HG02840 (cell line): ENCODE measurements around the gene TNS3.
"Not testable (repeated sequence)": the region's sequence is repeated elsewhere in the genome, so short reads cannot be mapped to it uniquely, and the experiment has no call there.

Experiments
- ATAC-seq: cut with Tn5 transposase; IDR thresholded peaks from one replicate; pipeline ENCODE4 v1.9.1; 2021; ENCODE audit warnings: mild to moderate bottlenecking, moderate library complexity, moderate number of reproducible peaks; ENCODE audit not compliant: unreplicated experiment, low FRiP score

The TNS3 gene

DNA sequence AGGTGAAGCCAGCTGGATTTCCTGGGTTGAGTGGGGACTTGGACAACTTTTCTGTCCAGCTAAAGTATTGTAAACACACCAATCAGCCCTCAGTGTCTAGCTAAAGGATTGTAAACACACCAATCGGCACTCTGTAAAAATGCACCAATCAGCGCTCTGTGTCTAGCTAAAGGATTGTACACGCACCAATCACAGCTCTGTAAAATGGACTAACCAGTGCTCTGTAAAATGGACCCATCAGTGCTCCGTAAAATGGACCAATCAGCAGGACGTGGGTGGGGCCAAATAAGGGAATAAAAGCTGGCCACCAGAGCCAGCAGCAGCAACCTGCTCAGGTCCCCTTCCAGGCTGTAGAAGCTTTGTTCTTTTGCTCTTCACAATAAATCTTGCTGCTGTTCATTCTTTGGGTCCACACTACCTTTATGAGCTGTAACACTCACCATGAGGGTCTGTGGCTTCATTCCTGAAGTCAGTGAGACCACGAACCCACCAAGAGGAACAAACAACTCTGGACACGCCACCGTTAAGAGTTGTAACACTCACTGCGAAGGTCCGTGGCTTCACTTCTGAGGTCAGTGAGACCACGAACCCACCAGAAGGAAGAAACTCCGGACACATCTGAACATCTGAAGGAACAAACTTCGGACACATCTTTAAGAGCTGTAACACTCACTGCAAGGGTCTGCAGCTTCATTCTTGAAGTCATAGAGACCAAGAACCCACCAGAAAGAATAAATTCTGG, 21.8 kb upstream of the TNS3 start:
- ATAC-seq = not testable (repeated sequence)

GRCh38 chr7:47602272-47603004, 20.5 kb upstream of the TNS3 start:
- ATAC-seq = no peak

GRCh38 chr7:47601881-47602249, 20.0 kb upstream of the TNS3 start:
- no peak for ATAC-seq

DNA sequence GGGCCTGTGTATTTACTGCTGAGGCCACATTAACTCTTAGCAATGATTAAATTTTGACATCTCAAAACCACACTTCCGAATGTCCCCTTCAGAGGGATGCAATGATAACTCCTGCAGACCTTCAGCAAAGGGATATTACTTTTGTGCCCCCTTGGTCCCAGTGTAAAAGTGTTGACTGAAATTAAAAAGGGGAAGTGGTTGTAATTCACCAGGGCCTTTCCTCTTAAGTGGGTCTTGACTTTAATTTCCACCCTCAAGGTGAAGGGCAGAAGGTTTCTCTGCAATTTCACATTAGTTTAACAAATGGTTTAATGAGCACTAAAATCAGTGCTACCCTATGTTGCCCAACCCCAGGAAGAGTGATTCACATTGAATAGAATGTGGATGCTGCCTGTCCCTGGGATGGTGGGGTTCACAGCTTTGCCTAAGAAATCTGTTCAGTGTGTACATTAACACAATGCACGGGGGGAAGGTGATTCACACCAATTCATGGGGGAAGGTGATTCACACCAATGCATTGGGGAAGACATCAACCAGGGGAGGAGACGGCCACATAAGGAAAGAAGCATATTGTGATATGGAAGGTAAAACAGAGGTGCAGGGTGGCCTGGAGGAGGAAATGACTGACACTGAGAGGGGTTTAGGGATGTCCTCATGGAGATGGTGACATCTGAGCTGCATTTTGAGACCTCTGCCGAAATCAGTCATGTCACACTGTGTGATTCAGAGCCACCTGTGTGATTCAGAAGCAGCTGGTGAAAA, 19.4 kb upstream of the TNS3 start:
- no peak for ATAC-seq

GRCh38 chr7:47600199-47601118, 18.5 kb upstream of the TNS3 start:
- ATAC-seq = no peak

GRCh38 chr7:47597379-47597778, 15.5 kb upstream of the TNS3 start:
- no peak for ATAC-seq

DNA sequence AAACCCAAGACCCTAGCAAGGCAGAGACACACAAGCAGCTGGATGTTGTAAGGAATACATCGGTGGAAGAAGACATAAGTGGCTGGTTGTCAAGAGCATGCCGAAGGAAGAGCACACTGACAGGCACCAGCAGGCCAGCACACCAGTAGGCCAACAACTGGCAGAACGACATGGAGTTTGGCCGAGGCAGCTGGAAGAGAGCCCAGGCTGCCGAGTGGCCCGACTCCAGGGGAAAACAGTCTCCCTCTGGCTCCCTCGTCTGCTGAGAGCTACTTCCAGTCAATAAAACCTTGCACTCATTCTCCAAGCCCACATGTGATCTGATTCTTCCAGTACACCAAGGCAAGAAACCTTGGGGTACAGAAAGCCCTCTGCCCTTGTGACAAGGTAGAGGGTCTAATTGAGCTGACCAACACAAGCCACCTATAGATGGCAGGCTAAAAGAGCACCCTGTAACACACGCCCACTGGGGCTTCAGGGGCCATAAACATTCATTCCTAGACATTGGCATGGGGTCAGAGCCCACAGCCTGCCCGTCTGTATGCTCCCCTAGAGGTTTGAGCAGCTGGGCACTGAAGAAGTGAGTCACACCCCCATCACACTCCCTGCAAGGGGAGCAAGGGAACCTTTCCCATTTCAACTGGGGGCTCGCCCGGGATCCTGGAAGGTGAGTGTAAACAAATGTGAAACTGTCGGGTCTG, 14.7 kb upstream of the TNS3 start:
- ATAC-seq = no peak

DNA sequence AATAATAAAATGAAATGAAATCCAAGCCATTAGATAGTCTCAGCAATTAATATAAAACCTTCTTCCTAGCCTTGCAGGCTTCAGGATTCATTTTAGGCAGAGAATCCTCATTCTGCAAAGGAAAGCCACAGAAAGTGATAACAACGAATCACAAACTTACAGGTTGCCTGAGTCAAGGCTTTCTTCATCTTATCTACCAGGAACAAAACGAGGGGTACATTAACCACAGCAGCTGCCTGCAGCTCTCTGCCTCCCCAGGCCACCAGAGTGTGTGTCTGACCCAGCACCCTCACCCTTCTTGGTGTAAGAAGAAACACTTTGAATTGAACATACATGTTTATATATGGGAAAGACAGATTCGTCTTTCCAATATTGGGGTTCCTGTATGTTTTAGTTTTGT, 12.5 kb upstream of the TNS3 start:
- ATAC-seq = no peak

DNA sequence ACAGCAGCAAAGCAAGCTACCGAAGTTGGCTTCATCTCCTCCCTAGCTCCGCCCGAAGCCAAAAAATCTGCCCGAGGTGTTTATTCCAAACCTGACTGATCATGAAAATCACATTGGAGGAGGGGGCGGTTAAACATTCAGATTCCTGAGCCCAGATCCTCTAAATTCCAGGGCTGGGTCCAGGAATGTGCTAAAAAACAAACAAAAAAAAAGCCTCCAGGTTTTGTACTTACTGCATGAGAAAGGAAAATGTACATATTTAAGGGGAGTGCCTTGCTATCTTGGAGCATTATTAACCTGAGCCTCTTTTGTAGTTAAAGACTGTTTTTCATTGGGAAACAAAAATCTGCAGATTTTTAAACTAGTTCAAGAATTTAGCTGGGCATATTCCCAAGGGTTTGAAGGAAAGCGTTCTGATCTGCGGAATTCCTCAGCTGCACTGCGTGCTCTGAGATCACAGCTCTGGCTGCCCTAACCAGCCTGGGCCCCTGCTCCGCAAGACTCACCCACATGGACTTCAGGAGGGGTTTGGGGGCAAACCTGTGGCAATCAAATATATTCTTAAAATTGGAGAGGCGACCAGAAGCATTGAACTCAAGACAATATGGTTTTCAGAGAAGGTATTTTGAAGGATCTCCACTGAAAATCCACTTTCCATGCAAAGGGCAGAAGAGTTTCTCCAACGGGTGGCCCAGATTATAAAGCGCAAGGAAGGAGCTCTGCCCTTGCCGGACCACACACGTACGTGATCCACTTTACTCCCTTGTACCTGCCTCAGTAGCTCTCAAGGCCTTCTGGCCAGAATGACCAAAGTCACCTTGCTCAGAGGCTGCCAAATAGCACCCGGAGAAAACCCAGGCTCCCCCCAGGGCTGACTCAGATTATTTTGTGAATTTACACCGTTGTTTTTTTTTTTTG, 10.0 kb upstream of the TNS3 start:
- ATAC-seq = no peak

DNA sequence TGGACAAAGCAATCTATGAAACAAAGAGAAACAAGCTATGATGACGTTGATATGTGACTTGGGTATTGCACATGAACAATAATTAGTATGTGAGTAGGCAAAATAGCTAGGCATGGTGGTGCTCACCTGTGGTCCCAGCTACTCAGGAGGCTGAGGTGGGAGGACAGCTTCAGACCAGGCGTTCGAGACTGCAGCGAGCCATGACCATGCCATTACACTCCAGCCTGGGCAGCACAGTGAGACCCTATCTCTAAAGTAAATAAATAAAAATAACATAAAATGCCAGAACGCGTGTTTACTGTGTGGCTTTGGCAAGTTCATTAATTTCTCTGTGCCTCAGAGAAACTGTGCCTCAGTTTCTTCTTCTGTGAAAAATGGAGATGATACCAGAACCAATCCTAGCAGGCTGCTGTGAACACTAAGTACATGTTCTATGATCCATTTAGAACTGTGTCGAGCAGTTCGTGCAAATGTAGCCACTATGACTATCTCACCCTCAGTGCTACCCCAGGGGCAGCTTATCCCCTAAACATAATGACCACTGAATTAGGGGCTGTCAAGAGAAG, 9.3 kb upstream of the TNS3 start:
- ATAC-seq = no peak

GRCh38 chr7:47590215-47590614, 8.3 kb upstream of the TNS3 start:
- ATAC-seq = not testable (repeated sequence)

- no peak for ATAC-seq
These were observed 6.9 kb upstream of the TNS3 start for GRCh38 chr7:47588704-47589225.

- no peak for ATAC-seq
These were observed 6.1 kb upstream of the TNS3 start for GRCh38 chr7:47587976-47588375.

GRCh38 chr7:47587351-47587750, 5.4 kb upstream of the TNS3 start:
- no peak for ATAC-seq

- no peak for ATAC-seq
These were observed 5.0 kb upstream of the TNS3 start for GRCh38 chr7:47586925-47587324.

- not testable (repeated sequence) for ATAC-seq
These were observed 4.3 kb upstream of the TNS3 start for GRCh38 chr7:47586161-47586670.

DNA sequence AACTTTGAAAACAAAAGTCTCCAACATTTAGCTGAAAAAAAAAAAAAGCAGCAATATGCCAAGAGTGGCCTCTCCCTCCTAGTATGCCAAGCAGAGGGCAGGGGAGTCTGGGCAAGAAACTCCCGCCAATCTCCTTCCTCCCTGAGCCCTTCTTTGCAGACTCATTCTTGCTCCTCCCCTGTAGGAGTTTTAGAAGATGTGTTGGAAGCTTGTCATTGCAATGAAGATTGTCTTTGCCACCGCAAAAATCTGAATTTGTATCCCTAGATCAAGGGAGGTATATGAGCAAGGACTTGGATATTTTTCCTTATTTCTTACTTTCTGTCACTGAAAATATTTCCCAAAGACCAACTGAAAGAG, 2.6 kb upstream of the TNS3 start:
- ATAC-seq = no peak
